Inflammatory macrophage (primary cell): ENCODE data around the gene THBD.

Source experiments
- DNase-seq, 2 donors: peaks; one replicate each; pipeline ENCODE4 v3.0.0-alpha.2; 2020 to 2022

The THBD gene

DNA sequence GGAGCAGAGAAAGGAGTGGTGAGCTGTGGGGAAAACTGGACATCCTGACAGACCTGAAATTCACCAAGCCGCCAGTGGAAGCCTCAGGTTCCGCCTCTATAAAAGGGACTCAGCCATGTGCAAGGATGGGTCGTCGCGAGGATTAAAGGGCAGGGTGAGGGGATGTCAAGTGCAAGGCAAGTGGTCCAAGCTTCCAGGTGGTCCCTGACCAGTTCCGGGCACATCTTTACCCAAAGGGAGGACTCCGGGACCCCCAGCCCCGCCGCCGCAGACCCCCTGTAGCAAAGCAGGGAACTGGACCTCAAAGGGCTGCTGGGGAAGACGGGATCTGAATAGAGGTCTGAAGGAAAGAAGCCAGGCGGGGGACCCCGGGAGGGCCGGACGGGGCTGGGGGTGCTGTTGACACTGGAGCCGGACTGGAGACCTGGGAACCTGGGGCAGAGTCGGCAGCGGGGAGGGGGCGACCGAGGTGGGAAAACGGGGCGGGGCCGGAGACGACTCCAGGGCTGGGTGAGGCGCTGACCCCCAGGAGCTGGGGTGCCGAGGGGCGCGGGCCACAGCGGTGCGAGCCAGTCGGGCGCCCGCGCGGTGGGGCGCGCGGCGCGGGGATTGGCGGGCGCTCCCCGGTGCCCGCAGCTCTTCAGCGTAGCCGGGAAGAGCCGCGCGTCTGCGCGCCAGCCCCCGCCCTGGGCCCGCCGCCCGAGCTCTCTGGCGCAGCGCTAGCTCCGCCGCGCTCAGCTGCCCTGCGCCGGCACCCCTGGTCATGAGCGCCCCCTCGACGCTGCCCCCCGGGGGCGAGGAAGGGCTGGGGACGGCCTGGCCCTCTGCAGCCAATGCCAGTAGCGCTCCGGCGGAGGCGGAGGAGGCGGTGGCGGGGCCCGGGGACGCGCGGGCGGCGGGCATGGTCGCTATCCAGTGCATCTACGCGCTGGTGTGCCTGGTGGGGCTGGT is 14.5 kb downstream of the THBD start, which contains the start of gene SSTR4:
Gene SSTR4, plus strand, starts transcription at position 592 of the 951 bp plus-strand sequence. Its CDS starts 172 bp downstream, at position 764.
- DNase-seq: no peak

DNA sequence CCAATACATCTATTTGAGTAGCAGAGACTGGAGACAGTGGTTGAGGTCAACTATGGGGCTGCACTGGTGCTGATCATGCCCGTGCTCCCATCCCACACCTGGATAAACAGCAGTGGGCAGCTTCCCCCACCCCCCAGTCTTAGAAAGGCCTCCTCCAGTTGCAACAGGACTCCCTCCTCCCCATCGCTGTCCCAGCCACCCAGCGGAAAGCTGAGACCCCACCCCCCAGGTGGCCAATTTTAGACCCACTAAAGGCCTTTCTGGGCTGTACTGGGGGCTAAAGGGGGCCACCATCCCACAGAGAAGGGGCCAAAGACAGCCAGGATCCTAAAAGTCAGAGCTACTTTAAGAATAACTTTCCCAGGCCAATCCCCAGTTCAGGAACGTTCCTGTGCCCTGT is 15.6 kb downstream of the THBD start:
- no peak for DNase-seq

DNA sequence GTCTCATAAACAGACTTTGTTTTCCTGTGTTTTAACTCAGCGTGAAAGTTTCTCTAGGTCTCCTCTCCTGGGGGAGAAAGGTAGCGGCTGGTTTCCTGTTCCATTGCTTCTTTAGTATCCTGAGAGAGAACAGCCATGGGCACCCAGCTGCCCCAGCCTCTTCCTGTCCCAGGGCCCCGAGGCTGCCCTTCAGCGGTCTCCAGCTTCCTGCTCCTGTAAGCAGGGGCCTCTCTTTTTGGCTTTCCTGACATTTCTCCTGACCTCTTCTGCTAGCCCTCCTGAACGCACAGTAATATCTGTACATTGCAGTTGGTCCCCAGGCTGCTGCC is 16.8 kb downstream of the THBD start:
- no peak for DNase-seq

DNA sequence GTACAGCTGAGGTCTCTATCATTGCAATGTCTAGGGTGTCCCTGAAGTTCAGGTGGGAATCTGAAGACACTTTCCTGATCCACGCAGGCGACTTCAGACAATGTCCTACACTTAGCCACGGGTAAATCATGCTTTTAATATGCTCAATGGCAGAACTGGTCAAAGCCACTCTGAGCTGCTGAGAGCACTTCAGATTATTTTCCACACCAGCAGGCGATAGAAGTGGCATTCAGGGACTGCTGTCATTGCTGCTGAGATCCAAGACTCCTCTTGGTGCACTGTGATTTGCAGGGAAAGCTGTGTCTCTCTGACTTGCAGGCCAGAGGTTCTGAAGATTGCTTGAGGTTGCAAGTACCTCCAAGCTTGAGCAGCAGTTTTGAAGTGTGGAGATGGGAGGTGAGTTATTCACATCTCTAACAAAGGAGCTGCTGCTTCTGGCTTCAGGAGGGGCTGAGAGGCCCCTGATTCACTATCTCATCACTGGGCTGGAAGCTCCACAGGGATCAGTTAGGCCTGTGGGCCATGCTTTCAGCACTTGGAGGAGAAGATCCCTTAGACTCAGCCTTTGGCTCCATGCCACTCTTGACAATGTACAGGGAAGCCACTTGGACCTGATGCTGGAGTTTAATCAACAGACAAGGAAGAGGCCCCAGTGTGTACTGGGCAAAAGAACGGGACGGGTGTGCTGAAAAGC is 17.3 kb downstream of the THBD start:
- no peak for DNase-seq

DNA sequence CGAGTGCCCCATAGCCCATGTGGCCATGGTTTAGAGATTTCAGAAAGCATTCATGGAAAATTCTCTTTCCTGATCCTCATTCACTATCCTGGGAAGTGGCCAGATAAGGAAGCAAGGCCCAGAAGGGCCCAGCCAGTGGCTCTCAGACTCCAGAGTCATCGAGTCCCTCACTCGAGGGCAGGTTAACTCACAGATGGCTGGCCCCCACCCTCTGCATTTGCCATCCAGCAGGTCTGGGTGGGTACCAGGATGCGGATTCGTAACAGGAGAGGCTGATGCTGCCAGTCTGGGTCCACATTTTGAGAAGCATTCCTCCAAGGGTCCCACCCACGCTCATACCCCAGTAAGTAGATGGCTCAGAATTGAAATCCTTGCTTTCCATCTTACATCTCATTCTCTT is 18.1 kb downstream of the THBD start:
- no peak for DNase-seq

GRCh38 chr20:23029324-23029723 is 20.1 kb downstream of the THBD start:
- DNase-seq: peak; percentile 81 to 90

DNA sequence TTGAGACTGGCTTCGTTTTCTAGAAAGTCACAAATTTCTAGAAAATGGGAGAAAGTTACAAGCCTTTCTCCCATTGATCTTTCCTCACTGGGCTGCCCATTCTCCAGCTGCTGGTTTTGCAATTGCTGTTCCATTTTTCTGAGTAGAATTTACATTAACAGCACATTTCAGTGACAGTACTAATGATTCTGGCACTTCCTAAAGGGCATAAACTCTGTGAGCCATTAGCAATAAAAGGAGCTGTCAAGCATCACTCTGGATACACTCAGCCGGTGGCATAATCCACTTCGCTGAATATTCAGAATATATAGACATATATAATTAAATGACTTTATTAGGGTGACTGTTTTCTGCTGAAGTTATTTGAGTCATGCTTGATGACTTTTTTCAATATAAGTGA is 21.1 kb downstream of the THBD start:
- DNase-seq: no peak

DNA sequence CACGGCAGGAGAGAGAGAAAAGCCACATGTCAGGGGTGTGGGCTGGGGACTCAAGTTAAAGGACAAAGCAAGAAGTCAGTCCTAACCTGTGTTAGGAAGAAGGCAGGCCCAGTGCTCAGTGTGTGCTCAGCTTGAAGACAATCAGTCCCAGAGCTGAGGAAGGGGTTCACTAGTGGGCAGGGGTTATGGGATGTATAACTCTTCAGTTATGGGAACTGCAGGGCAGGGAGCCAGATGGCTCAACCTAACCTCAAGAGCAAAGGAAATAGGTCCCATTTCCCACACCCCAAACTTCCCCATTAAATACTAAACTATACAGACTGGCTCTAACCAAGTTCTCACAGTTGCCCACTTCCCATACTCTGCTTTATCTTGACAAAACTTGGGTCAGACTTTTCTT is 21.8 kb downstream of the THBD start:
- peak; percentile 67 to 76 for DNase-seq

- DNase-seq: peak; percentile 90 to 92
Observed at GRCh38 chr20:23025503-23025902, 24.0 kb downstream of the THBD start.

DNA sequence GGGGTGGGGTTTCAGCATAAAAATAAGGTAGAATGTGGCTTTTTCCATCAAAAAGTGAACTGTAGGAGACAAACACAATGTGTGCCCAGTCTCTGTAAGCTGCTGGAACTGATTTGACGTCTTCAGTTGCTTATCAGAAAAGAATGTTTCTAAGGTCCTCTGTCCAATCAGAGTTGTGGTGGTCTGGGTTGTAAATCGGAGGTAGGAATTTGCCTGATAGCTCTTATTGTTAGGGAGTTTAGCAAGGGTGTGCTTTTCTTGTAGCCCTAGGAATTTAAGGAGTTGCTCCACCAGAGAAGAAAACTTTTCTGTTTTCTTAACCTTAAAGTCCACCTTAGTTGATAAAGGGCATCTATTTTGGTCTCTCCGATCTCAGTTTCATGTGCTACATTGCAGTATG is 24.8 kb downstream of the THBD start:
- DNase-seq: no peak

DNA sequence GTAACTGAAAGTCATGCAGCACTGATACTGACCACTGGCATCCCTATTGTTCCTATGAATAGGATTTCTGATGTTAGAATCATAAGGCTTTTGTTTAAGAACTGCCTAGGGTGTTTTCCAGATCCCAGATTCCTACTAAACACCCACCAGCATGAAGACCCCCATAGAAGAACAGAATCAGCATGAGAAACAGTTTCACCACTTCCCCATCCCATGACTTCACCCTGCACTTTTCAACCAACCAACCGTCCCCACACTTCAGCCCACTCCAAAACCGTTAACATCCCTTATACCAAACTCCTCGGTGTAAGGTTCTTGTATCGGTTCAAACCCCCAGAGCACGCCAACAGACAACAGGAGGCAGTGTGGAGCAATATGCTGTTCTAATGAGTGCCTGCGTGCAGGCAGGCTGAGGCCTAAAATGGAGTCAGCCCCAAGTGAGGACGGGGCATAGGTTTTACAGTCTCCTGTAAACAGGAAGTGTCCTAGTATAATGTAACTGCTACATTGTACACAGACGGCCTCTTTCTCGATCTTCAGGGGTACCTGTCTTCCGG is 25.8 kb downstream of the THBD start:
- peak in 1 of 2 donors; percentile 50 for DNase-seq

- no peak for DNase-seq
Observed at GRCh38 chr20:23022849-23023248, 26.6 kb downstream of the THBD start.

DNA sequence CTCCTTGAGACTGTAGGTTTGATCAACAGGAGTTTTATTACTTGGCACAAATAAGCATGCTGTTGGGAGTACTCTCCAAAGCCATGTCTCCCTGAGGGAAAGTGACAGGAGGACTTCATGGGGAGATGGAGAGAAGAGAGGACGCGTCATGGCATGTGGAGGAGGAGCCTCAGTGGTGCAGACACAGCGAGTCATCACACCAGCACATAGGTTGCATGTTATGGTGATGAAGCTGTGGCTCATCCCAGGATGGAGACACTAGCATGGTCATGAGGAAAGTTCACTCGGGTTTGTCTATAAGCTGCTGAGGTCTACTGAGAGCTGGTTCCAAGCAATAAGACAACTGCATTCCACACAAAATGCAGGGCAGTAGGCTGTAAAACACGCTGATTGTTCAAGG is 27.5 kb downstream of the THBD start:
- DNase-seq: peak in 1 of 2 donors; percentile 51

DNA sequence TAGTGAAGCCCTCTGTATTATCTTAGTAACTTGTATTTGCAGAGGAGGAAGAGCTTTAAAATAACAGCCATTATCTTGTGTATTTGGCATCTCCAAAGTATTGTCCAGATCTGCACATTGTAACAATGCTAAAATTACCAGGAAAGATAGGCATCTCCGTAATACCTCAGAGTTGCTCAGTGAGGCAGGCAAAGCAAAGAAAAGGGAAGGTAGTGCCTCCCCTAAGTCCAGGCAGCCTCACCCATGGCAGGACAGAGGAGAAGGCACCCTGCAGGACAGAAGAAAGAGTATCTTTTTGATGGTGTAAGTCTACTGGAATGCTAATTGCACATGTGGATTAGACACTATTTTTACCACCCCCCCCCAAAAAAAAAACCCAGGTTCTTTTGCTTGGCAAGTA is 27.9 kb downstream of the THBD start:
- DNase-seq: peak; percentile 24 to 29

- DNase-seq: no peak
Observed at GRCh38 chr20:23020230-23021018, 29.0 kb downstream of the THBD start.

DNA sequence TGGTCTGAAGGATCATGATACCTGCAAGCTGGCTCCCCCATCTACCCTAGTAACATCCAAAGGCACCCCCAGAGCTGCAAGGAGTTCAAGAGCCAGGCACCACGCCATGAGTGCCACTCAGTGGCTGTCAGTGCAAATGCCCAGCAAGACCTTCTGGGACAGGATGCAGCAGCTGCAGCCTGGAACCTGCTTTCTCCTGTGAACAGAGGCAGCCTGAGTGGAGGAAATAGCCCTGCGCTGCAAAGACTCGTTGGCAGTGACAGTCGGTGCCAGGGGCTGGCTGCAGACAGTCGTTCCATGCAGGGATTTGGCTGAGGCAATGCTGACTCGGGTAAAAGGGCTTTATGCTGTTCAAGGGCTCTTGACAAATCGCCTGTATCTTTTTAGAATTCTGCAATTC is 30.1 kb downstream of the THBD start:
- no peak for DNase-seq

DNA sequence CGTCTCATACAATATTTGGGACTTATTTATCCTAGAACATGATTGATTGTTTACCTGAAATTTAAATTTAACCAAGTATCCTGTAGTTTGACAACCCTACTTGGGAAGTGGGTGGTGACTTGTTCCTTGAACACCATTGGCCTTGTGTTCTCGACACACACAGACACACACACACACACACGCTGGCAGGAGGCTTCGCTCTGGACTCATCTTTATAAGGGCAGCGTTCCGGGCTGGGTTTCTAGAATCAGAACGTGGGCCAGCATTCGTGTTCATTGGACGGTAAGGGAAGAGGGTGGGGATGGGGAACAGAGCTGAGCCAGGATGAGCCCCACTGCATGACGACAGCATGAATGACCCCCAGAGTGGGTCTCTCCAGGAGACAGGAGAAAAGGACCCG is 30.5 kb downstream of the THBD start:
- no peak for DNase-seq

DNA sequence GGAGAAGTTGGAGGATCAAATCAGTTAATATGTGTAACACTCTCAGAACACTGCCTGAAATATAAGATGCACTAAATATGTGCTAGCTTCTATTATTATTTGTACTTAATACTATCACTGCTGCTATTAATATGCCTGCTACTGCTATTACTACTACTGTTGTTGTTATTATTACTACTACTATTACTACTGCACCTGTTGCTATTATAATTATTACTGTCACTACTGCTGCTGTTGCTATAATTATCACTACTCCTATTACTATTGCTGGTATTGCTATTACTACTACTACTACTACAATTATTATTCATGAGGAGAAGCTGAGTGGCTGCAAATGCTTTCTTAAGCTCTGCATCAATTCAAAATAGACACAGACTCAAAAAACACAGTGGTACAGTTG is 31.0 kb downstream of the THBD start:
- DNase-seq: no peak

DNA sequence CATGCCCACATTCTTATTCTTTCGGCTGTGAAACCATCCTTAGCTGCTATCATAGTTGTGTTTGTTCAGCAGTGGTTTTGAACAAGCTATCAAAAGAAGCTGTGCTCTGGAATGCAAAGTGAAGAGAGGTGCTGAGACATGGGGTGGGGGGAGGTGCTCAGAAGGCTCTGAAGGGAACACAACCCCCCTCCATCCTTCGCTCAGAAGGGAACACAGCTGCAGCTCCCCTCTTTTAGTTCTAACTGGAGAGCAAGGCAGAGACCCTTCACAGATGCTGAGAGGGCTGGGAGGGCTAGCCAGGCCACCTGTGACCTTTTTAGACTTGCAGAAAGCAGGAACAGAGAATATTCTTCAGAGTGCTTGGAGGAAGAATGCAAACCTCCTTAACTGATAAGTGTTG is 32.0 kb downstream of the THBD start:
- DNase-seq: no peak

DNA sequence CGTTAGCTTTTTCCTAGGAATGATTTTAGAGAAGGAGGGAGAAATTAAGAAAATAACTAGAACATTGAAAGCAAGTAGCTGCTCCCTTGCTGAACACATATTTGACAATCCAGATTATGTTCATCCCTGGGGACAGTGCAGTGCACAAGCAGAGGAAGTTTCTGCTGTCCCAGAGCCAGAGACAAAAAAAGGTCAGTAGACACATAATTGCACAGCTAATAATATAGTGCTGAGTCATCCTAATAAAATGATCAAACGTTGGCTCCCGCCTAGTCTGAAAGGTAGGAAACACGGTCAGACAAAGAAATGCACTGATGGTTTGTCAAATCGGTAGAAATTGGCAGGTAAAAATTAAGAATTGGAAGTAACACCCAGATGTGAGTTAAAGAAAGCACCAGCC is 36.0 kb downstream of the THBD start:
- DNase-seq: no peak

DNA sequence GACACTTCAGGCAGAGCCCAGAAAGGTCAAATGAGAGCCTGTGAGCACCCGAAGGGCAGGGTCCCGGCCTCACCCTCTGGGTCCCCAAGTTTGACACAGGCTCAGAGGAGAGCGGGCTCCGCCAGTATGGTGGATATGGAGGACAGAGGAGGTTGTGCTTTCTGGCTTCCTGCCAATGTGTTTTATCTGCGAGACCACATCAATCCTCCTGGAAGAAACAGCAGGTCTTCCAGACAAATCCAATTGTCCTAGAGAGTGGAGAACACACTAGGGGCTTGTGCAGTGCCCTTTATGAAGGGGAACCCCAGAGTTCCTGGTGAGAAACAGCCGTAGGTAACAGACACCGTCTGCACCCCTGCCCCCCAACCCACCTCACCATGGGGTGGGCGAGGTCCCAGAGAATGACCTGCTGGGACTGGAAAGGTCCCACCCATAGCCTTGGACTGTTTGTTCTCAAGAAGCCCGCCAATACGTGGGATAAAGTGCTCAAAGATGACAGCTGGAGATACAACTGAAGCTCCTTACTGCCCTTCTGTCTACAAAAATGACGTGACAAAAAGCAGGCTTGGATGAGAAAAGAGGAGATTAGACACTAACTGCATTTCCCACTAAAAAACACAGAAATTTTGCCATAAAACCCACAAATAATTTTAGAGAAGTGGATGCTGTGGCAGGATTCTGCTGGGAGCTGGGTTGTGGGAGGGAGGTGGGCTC is 38.3 kb downstream of the THBD start:
- no peak for DNase-seq

GRCh38 chr20:23010096-23010495 is 39.4 kb downstream of the THBD start:
- DNase-seq: no peak
